Heart left ventricle (tissue), 16 donors: Measurements from ENCODE around the gene HAUS8. TPM values are rescaled to one million over a fixed set of nuclear protein-coding genes. Genes with fewer than 3 reads are reported as not detected.
A peak's percentile ranks its signal among the peaks of the same experiment; 100 is the strongest.

Experiments
- ATAC-seq, 4 donors: fragments of 200-7000 bp; cut with Tn5 transposase; one replicate each; pipeline ENCODE4 v1.9.1; 2020 to 2022; ENCODE audit warnings: moderate library complexity in 4 of 4, mild to moderate bottlenecking in 3 of 4, moderate number of reproducible peaks in 1 of 4
- DNase-seq, 5 donors: peaks; one replicate each; pipeline ENCODE4 v3.0.0-alpha.2; 2020
- H3K27ac ChIP-seq, 12 donors: fragments of 200-600 bp; sonication (generic) in 4 of 12; one replicate each; pipeline versions ENCODE4 v1.5.0 to v1.8.0; 2016 to 2022; ENCODE audit warnings: mild to moderate bottlenecking in 2 of 12
- H3K27me3 ChIP-seq, 9 donors: fragments of 200-600 bp; sonication (generic) in 2 of 9; one replicate each; pipeline versions ENCODE4 v1.5.1 to v1.8.0; 2016 to 2022; ENCODE audit warnings: mild to moderate bottlenecking in 3 of 9
- H3K36me3 ChIP-seq, 9 donors: fragments of 200-600 bp; sonication (generic) in 2 of 9; one replicate each; pipeline versions ENCODE4 v1.5.0 to v1.8.0; 2018 to 2022; ENCODE audit warnings: mild to moderate bottlenecking in 2 of 9
- H3K4me1 ChIP-seq, 12 donors: fragments of 200-600 bp; sonication (generic) in 4 of 12; one replicate each; pipeline versions ENCODE4 v1.5.0 to v1.8.0; 2016 to 2022; ENCODE audit warnings: mild to moderate bottlenecking in 3 of 12
- H3K4me3 ChIP-seq, 12 donors: fragments of 200-600 bp; sonication (generic) in 4 of 12; one replicate each; pipeline versions ENCODE4 v1.5.0 to v1.8.0; 2017 to 2022; ENCODE audit warnings: mild to moderate bottlenecking in 9 of 12, moderate library complexity in 4 of 12
- H3K9me3 ChIP-seq, 12 donors: fragments of 200-600 bp; sonication (generic) in 4 of 12; one replicate each; pipeline versions ENCODE4 v1.5.0 to v1.8.0; 2016 to 2022; ENCODE audit warnings: mild to moderate bottlenecking in 1 of 12
- POLR2A ChIP-seq, 2 donors: fragments of 450-650 bp; IDR thresholded peaks; one replicate each; pipeline ENCODE4 v1.6.1; 2017; ENCODE audit warnings: antibody characterized with exemption in 2 of 2, mild to moderate bottlenecking in 2 of 2, moderate library complexity in 2 of 2
- WGBS, 4 donors: extraction: QIAGEN DNeasy Blood & Tissue Kit in 2 of 4; methylation state at CpG; one replicate each; pipeline versions ENCODE4 v1.1.5 to v1.1.7; 2013 to 2018; 5-methylcytosine and 5-hydroxymethylcytosine counted together
- intact Hi-C, 10 donors: fragments of 100-400 bp; cut with DNase I; formaldehyde crosslinking; loops; one replicate each; pipeline versions ENCODE4 v1.11.1 to v1.14.2; 2022
- polyA plus RNA-seq, 2 donors: library from polyadenylated mRNA; stranded (reverse); fragments of 200-250 nt; gene quantifications; one replicate each; pipeline ENCODE4 v1.2.3, GENCODE V29; 2013
- total RNA-seq, 9 donors: library from RNA; depleted of rRNA in 2 of 9; stranded (reverse); fragments of >200 nt in 2 of 9; fragmentation: NEBNext Ultra II Directional in 3 of 9; extraction: Animal tissue kit (Norgen Biotek cat#: 25700) in 3 of 9; gene quantifications; one replicate each; pipeline versions ENCODE4 v1.1.0 to v1.2.4, GENCODE V29; 2016 to 2023
- TF ChIP-seq, protein P1 (sequence below), 12 donors: fragments of 200-600 bp; sonication (generic) in 4 of 12; IDR thresholded peaks; one replicate each; pipeline versions ENCODE4 v1.5.0 to v1.8.0; 2018 to 2022; ENCODE audit warnings: antibody characterized with exemption in 12 of 12, mild to moderate bottlenecking in 5 of 12
- donor health status: ischemic (EF 13 %, LVEDD 7.1; RV severe dilation, severe dysfunction).
- donor health status: healthy with polysubstance abuse.
- donor health status: DM: no; HTN: yes; CAD: no.
- donor health status: DM: no; HTN: no; CAD: no.
- donor health status: ischemic (EF 25% LVEDD 6.9; RV normal size, moderate dysfunction).
- donor health status: ischemic (EF 25% LVEDD 5.7; RV mildly dilated, moderate dysfunction).
- donor health status: healthy.
- donor health status: DM: yes; HTN: yes; CAD: no.
- donor health status: ischemic (EF 35%, LVEDD 5.7; RV mildly dilated, moderate dysfunction).
- donor health status: nonischemic (EF 11% LVEDD 7.7; RV severe dilation, severe dysfunction).
- donor health status: DM: yes; HTN: yes; CAD: no.
- donor health status: PGD.
- donor health status: ischemic (EF 29% LVEDD 5.4; RV normal size, mild dysfunction).
- donor health status: nonischemic (EF 23%, LVEDD 6.1; RV moderate dilation, normal function).

The HAUS8 gene
- total and polyA plus RNA-seq, 11 donors = 2.1 to 9.2 (median 4.7) TPM

DNA sequence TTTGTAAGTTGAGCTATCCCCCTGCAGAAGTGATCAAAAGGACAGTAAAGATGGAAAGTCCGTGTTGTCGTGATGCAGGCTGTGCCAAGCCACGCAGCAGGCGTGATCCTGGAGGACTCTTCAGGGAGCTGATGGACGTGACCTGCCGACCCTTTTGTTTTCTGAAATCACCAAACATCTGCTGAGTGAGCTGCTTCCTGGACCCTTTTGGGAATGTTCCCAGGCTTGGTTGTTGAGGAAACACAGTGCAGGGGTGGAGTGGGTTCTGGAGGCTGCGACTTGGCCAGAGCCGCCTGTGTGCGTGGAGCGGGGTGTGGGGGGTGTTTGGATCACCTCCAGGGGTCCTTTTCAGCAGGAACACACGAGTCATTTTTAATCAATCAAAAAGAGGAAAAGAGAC, 33.3 kb downstream of the HAUS8 start:
- Histone ChIP-seq H3K27ac (peak overlapping the region in 10 of 12 donors; percentile 22 to 83 (median 64)), H3K36me3 (no peaks in the 10 kb centered on the region), H3K27me3 (no peaks in the 10 kb centered on the region), H3K4me1 (peaks cover 0 to 13% (median 0%) of the 10 kb centered on the region in 12 donors), H3K9me3 (no peaks in the 10 kb centered on the region), H3K4me3 (no peak overlapping the region)
- DNase-seq = peak in 4 of 5 donors; percentile 56 to 66 (median 65)
- TF ChIP-seq POLR2A (IDR thresholded peaks at IDR 0.05) = no peak
- TF ChIP-seq, protein P1, sequence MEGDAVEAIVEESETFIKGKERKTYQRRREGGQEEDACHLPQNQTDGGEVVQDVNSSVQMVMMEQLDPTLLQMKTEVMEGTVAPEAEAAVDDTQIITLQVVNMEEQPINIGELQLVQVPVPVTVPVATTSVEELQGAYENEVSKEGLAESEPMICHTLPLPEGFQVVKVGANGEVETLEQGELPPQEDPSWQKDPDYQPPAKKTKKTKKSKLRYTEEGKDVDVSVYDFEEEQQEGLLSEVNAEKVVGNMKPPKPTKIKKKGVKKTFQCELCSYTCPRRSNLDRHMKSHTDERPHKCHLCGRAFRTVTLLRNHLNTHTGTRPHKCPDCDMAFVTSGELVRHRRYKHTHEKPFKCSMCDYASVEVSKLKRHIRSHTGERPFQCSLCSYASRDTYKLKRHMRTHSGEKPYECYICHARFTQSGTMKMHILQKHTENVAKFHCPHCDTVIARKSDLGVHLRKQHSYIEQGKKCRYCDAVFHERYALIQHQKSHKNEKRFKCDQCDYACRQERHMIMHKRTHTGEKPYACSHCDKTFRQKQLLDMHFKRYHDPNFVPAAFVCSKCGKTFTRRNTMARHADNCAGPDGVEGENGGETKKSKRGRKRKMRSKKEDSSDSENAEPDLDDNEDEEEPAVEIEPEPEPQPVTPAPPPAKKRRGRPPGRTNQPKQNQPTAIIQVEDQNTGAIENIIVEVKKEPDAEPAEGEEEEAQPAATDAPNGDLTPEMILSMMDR (IDR thresholded peaks at IDR 0.05) = no peak
- ATAC-seq = peak; percentile 78 to 95 (median 82)
- 26 to 47% (median 35%) methylated on average over 11 of the region's 11 CpGs for WGBS, 4 donors
- intact Hi-C loops = loop anchor here in 2 of 10 donors (1.0 to 5.0 kb wide), 2 partner anchors 56 to 145 kb away; no protein-coding TSS in a partner anchor

DNA sequence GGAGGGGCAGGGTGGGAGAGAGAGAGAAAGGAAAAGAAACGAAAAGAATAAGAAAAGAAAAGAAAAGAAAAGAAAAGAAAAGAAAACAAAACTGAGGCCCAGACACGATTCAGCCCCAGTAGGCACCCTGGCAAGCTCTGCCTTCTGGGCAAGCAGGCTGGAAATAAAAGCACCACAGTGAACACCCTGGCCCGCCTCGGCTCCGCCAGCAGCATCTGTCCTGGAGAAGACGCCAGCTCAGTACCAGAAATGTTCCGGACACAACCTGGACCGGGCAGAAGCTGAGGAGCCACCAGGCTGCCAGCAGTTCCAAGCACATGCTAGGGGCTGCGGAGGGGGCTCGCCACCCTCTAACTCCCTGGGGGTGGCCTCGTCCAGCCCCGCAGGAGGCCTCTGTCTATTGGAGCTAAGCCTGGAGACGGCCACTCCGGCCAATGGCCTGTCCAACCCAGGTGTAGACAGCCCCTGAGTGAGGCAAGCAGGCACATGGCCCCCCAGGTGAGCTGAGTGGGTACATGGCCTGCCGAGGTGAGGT, 37.2 kb downstream of the HAUS8 start:
- DNase-seq (no peak), ATAC-seq (no peak)
- Histone ChIP-seq H3K4me1 (peaks cover 0 to 13% (median 2%) of the 10 kb centered on the region in 12 donors), H3K27ac (no peak overlapping the region), H3K27me3 (no peaks in the 10 kb centered on the region), H3K36me3 (no peaks in the 10 kb centered on the region), H3K9me3 (no peaks in the 10 kb centered on the region), H3K4me3 (no peak overlapping the region)
- intact Hi-C loops = no loop called here
- TF ChIP-seq, protein P1 (IDR thresholded peaks at IDR 0.05) = no peak
- TF ChIP-seq POLR2A (IDR thresholded peaks at IDR 0.05) = no peak
- 77 to 83% (median 79%) methylated on average over 12 to 15 of the region's 15 CpGs for WGBS, 4 donors

- no peaks in the 10 kb centered on the region for H3K9me3 ChIP-seq
- H3K27ac ChIP-seq = no peak overlapping the region
- no peaks in the 10 kb centered on the region for H3K36me3 ChIP-seq
- ATAC-seq (no peak), DNase-seq (no peak)
- 86 to 96% (median 93%) methylated on average over 3 to 6 of the region's 6 CpGs for WGBS, 4 donors
- H3K27me3 ChIP-seq = no peaks in the 10 kb centered on the region
- H3K4me3 ChIP-seq = no peak overlapping the region
- peaks cover 0 to 11% (median 2%) of the 10 kb centered on the region in 12 donors for H3K4me1 ChIP-seq
- TF ChIP-seq POLR2A (IDR thresholded peaks at IDR 0.05) = no peak
- TF ChIP-seq, protein P1 (IDR thresholded peaks at IDR 0.05) = no peak
- intact Hi-C loops = no loop called here
Observed at GRCh38 chr19:17037184-17037583, 38.1 kb downstream of the HAUS8 start.

- no peak for TF ChIP-seq POLR2A (IDR thresholded peaks at IDR 0.05)
- TF ChIP-seq, protein P1 (IDR thresholded peaks at IDR 0.05) = no peak
- Histone ChIP-seq H3K4me3 (no peak overlapping the region), H3K9me3 (no peaks in the 10 kb centered on the region), H3K36me3 (no peaks in the 10 kb centered on the region), H3K27me3 (no peaks in the 10 kb centered on the region), H3K4me1 (peaks cover 0 to 11% (median under 1%) of the 10 kb centered on the region in 12 donors), H3K27ac (no peak overlapping the region)
- ATAC-seq (no peak), DNase-seq (no peak)
- 76 to 85% (median 82%) methylated on average over 2 to 4 of the region's 4 CpGs for WGBS, 4 donors
- intact Hi-C loops = no loop called here
Observed at GRCh38 chr19:17036640-17037039, 38.6 kb downstream of the HAUS8 start.
